OCI-LY7 (cell line): ENCODE measurements around the gene SLC35A3.
"Not testable (repeated sequence)": the region's sequence is repeated elsewhere in the genome, so short reads cannot be mapped to it uniquely, and the experiment has no call there.

Source experiments
- CTCF ChIP-seq: fragments of 200-600 bp; sonication (generic); conservative IDR thresholded peaks from 2 replicates; pipeline ENCODE4 v1.5.1; 2014; ENCODE audit warnings: mild to moderate bottlenecking, antibody characterized with exemption, low read length, moderate library complexity, mixed read lengths
- EZH2phosphoT487 ChIP-seq: fragments of 200-600 bp; sonication (generic); IDR thresholded peaks from 2 replicates; pipeline ENCODE4 v1.6.1; 2018; ENCODE audit warnings: low read depth, borderline replicate concordance, mild to moderate bottlenecking, mixed run types, antibody characterized with exemption, low read length, moderate library complexity, mixed read lengths

GRCh38 chr1:99960260-99960659 is 9.5 kb upstream of the SLC35A3 start:
- TF ChIP-seq CTCF, EZH2phosphoT487: not testable (repeated sequence)
